Esophagus muscularis mucosa (tissue), 4 donors: ENCODE data around the gene APBA3. TPM values are rescaled to one million over a fixed set of nuclear protein-coding genes. Genes with fewer than 3 reads are reported as not detected.

Experiments used
- DNase-seq: peaks from one replicate; pipeline ENCODE4 v3.0.0-alpha.2; 2017; ENCODE audit errors: extremely low spot score
- H3K27ac ChIP-seq, 4 donors: fragments of 200-600 bp; sonication (generic); replicated peaks in 1 of 4; 1 replicate in 3 of 4; 2 replicates in 1 of 4; pipeline ENCODE4 v1.5.1; 2016 to 2019; ENCODE audit warnings: mild to moderate bottlenecking in 1 of 4
- H3K27me3 ChIP-seq, 4 donors: fragments of 200-600 bp; sonication (generic); one replicate each; pipeline versions ENCODE4 v1.5.1 to v1.6.0; 2016 to 2019
- H3K36me3 ChIP-seq, 4 donors: fragments of 200-600 bp; sonication (generic); one replicate each; pipeline ENCODE4 v1.5.1; 2016 to 2019
- H3K4me1 ChIP-seq, 4 donors: fragments of 200-600 bp; sonication (generic); one replicate each; pipeline ENCODE4 v1.5.1; 2016 to 2019
- H3K4me3 ChIP-seq, 4 donors: fragments of 200-600 bp; sonication (generic); 1 replicate in 2 of 4; 2 replicates in 2 of 4; pipeline ENCODE4 v1.5.1; 2016 to 2019; ENCODE audit warnings: mild to moderate bottlenecking in 4 of 4, moderate library complexity in 1 of 4
- H3K9me3 ChIP-seq, 4 donors: fragments of 200-600 bp; sonication (generic); 1 replicate in 3 of 4; 2 replicates in 1 of 4; pipeline ENCODE4 v1.5.1; 2016 to 2019
- CTCF ChIP-seq, 3 experiments: fragments of 200-600 bp in 2 of 3; fragments of 450-650 bp in 1 of 3; sonication (generic) in 2 of 3; IDR thresholded peaks; one replicate each; pipeline ENCODE4 v1.5.1; 2017 to 2019; ENCODE audit warnings: antibody characterized with exemption in 3 of 3, mild to moderate bottlenecking in 2 of 3, moderate library complexity in 1 of 3
- EP300 ChIP-seq: sonication (generic); formaldehyde crosslinking; IDR thresholded peaks from one replicate; pipeline ENCODE4 v1.6.1; 2017; ENCODE audit warnings: antibody characterized with exemption
- POLR2A ChIP-seq: fragments of 450-650 bp; IDR thresholded peaks from one replicate; pipeline ENCODE4 v1.6.1; 2017; ENCODE audit warnings: antibody characterized with exemption, moderate library complexity, mild to moderate bottlenecking, low read depth
- POLR2AphosphoS5 ChIP-seq, 2 donors: sonication (generic); formaldehyde crosslinking; IDR thresholded peaks; one replicate each; pipeline ENCODE4 v1.6.1; 2017; ENCODE audit warnings: antibody characterized with exemption in 2 of 2
- WGBS: methylation state at CpG from one replicate; pipeline ENCODE4 v1.1.5; 2018; 5-methylcytosine and 5-hydroxymethylcytosine counted together
- intact Hi-C: fragments of 100-400 bp; cut with DNase I; formaldehyde crosslinking; loops from one replicate; pipeline ENCODE4 v1.15.1; 2023
- total RNA-seq, 4 donors: library from RNA; depleted of rRNA; stranded (reverse); fragments of >200 nt; gene quantifications; one replicate each; pipeline versions ENCODE4 v1.1.0 to v1.2.1, GENCODE V29; 2016

The APBA3 gene
- total RNA-seq, 4 donors from 2014 or later = 13.7 to 40.5 (median 24.4) TPM

- TF ChIP-seq POLR2A (no peak), EP300 (no peak), CTCF (IDR thresholded peaks at IDR 0.05) (no peak), POLR2AphosphoS5 (IDR thresholded peaks at IDR 0.05) (no peak)
- Histone ChIP-seq H3K27me3 (no peaks in the 10 kb centered on the region), H3K4me3 (no peak overlapping the region), H3K36me3 (peaks cover 41 to 77% (median 70%) of the 10 kb centered on the region in 4 donors), H3K27ac (no peak overlapping the region), H3K4me1 (peaks cover 0 to 7% (median 4%) of the 10 kb centered on the region in 4 donors), H3K9me3 (no peaks in the 10 kb centered on the region)
- WGBS = 96% methylated on average over 39 of the region's 51 CpGs
- intact Hi-C loops = no loop called here
- DNase-seq = no peak
These were observed 7.7 kb downstream of the APBA3 start for GRCh38 chr19:3753631-3754410.

- Histone ChIP-seq H3K9me3 (no peaks in the 10 kb centered on the region), H3K4me3 (no peak overlapping the region), H3K36me3 (peaks cover 41 to 66% (median 58%) of the 10 kb centered on the region in 4 donors), H3K4me1 (no peaks in the 10 kb centered on the region), H3K27me3 (peaks cover 0 to 6% (median 0%) of the 10 kb centered on the region in 4 donors), H3K27ac (no peak overlapping the region)
- intact Hi-C loops = no loop called here
- no peak for TF ChIP-seq EP300
- TF ChIP-seq POLR2AphosphoS5 (IDR thresholded peaks at IDR 0.05) = no peak
- TF ChIP-seq CTCF (IDR thresholded peaks at IDR 0.05) = no peak
- no peak for TF ChIP-seq POLR2A
- 94% methylated on average over 3 of the region's 25 CpGs for WGBS
- DNase-seq = no peak
These were observed 9.0 kb downstream of the APBA3 start for GRCh38 chr19:3752492-3752891.

GRCh38 chr19:3751236-3751635, 10.3 kb downstream of the APBA3 start:
- Histone ChIP-seq H3K9me3 (no peaks in the 10 kb centered on the region), H3K27ac (no peak overlapping the region), H3K4me1 (no peaks in the 10 kb centered on the region), H3K27me3 (peaks cover 0 to 18% (median 0%) of the 10 kb centered on the region in 4 donors), H3K36me3 (peaks cover 41 to 55% (median 53%) of the 10 kb centered on the region in 4 donors), H3K4me3 (no peak overlapping the region)
- no peak for DNase-seq
- TF ChIP-seq POLR2AphosphoS5 (IDR thresholded peaks at IDR 0.05) (no peak), CTCF (IDR thresholded peaks at IDR 0.05) (no peak), EP300 (no peak), POLR2A (no peak)
- intact Hi-C loops = no loop called here
- WGBS = 96% methylated on average over 15 of the region's 30 CpGs

- Histone ChIP-seq H3K4me1 (no peaks in the 10 kb centered on the region), H3K9me3 (no peaks in the 10 kb centered on the region), H3K27me3 (peaks cover 0 to 27% (median 0%) of the 10 kb centered on the region in 4 donors), H3K36me3 (peaks cover 41 to 52% (median 49%) of the 10 kb centered on the region in 4 donors), H3K27ac (no peak overlapping the region), H3K4me3 (no peak overlapping the region)
- intact Hi-C loops = no loop called here
- DNase-seq = no peak
- no peak for TF ChIP-seq CTCF (IDR thresholded peaks at IDR 0.05)
- no peak for TF ChIP-seq POLR2AphosphoS5 (IDR thresholded peaks at IDR 0.05)
- no peak for TF ChIP-seq POLR2A
- no peak for TF ChIP-seq EP300
- 100% methylated on average over 2 of the region's 2 CpGs for WGBS
These were observed 11.3 kb downstream of the APBA3 start for GRCh38 chr19:3750211-3750610.
